ENCODE measurements around the gene CAP1. TPM values are rescaled to one million over a fixed set of nuclear protein-coding genes. Genes with fewer than 3 reads are reported as not detected.

CAP1 gene
- total RNA-seq, 1 donor from 2014 or later, result 441 TPM

DNA sequence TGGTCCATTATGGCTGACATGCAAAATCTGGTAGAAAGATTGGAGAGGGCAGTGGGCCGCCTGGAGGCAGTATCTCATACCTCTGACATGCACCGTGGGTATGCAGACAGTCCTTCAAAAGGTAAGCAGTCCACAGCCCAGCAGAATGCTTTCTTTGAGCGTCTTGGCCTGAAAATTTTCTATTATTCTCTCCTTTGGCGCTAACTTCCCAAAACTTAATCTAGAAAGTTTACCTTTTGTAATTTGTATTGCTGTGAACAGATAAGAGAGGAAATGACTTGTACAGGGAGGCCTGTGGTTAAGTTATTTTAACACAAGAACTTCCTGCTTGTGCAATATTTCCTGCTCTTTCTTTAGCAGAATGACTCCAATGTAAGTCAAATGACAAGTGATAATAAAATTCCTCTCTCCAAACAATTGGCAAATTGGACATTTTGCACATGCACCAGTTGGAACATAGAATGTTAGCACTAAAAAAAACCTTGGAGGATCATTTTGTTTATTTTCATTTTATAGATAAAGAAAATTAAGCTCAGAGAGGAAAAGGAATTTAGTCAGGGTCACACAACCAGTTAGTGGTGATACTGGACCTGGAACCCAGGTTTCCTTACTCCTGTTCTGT lies 18.9 kb downstream of the CAP1 start:
- peak; percentile 31 for DNase-seq (ENCODE audit: low read depth)
- no peak overlapping the region for H3K4me3 ChIP-seq (ENCODE audit: low read depth, low read length)
- TF ChIP-seq, protein P1, sequence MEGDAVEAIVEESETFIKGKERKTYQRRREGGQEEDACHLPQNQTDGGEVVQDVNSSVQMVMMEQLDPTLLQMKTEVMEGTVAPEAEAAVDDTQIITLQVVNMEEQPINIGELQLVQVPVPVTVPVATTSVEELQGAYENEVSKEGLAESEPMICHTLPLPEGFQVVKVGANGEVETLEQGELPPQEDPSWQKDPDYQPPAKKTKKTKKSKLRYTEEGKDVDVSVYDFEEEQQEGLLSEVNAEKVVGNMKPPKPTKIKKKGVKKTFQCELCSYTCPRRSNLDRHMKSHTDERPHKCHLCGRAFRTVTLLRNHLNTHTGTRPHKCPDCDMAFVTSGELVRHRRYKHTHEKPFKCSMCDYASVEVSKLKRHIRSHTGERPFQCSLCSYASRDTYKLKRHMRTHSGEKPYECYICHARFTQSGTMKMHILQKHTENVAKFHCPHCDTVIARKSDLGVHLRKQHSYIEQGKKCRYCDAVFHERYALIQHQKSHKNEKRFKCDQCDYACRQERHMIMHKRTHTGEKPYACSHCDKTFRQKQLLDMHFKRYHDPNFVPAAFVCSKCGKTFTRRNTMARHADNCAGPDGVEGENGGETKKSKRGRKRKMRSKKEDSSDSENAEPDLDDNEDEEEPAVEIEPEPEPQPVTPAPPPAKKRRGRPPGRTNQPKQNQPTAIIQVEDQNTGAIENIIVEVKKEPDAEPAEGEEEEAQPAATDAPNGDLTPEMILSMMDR (IDR thresholded peaks at IDR 0.05; ENCODE audit: insufficient read depth, low read length, poor library complexity, severe bottlenecking), result no peak
- H3K27me3 ChIP-seq (ENCODE audit: control insufficient read depth, insufficient read depth, low read length), result no peaks in the 10 kb centered on the region
- H3K36me3 ChIP-seq (ENCODE audit: control insufficient read depth, insufficient read depth, low read length), result peaks cover 1% of the 10 kb centered on the region

DNA sequence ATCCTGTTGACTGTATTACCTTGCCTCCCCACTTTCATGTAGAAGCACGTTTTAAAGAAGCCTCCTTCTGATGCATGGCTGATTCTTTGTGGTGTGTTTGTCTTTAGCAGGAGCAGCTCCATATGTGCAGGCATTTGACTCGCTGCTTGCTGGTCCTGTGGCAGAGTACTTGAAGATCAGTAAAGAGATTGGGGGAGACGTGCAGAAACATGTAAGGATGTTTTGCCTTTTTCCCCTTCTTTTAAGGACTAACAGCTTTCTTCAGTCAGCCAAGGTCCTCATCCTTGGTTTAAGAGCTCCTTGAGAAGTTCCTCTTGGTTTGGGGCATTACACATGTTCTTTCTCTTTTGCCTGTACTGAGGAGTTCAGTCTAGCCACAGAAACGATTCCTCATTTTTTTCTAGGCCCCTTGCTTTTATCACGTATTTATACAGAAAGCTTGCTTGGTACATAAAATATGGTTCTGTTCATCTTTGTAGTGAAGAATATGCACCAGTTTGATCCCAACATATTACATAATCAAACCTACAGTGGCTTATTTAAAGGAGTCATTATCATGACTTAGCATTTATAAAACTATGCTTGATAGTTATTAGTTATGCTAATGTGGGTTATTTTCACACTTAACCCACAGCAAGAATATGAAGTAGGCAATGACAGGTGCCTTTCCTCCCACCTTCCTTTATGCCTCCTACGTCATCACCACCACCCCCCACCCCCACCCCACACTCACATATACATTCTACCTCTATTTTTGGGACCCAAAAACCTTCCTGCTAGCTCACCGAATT lies 19.6 kb downstream of the CAP1 start:
- no peak for DNase-seq (ENCODE audit: low read depth)
- TF ChIP-seq, protein P1 (IDR thresholded peaks at IDR 0.05; ENCODE audit: insufficient read depth, low read length, poor library complexity, severe bottlenecking), result no peak
- no peak overlapping the region for H3K4me3 ChIP-seq (ENCODE audit: low read depth, low read length)
- H3K27me3 ChIP-seq (ENCODE audit: control insufficient read depth, insufficient read depth, low read length), result no peaks in the 10 kb centered on the region
- peaks cover 1% of the 10 kb centered on the region for H3K36me3 ChIP-seq (ENCODE audit: control insufficient read depth, insufficient read depth, low read length)

DNA sequence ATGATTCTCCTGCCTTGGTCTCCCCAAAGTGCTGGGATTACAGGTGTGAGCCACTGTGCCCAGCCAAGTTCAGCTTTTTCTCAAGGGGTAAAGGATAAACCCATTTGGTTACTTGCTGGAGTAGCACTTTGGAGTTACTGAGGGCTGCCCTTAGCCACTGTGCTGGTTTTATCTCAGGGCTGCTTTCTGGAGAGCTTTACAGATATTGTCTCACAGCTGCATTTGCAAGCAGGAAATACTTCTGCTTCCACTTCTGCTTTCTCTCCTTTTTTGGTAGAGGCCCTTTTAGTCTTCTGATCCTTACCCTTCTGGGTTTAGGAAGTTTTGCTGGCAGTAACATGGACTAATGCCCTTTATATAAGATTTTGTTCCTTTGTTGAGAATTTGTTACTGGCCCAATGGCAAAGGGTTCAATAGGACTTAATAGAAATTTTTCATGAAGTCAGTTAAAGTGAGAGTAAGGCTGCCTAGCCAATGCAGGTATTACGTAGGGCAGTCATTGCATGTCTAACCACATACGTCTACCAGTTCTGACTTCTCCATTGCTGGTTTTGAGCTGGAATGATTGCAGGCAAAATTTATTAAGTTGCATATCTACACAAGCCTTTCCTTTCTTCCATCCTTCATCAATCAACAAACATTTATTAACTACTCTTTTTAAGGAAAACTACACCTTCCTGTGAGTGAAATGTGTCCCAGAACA lies 24.4 kb downstream of the CAP1 start:
- DNase-seq (ENCODE audit: low read depth), result no peak
- TF ChIP-seq, protein P1 (IDR thresholded peaks at IDR 0.05; ENCODE audit: insufficient read depth, low read length, poor library complexity, severe bottlenecking), result no peak
- Histone ChIP-seq H3K36me3 (ENCODE audit: control insufficient read depth, insufficient read depth, low read length) (peaks cover 4% of the 10 kb centered on the region), H3K4me3 (ENCODE audit: low read depth, low read length) (no peak overlapping the region), H3K27me3 (ENCODE audit: control insufficient read depth, insufficient read depth, low read length) (no peaks in the 10 kb centered on the region)

DNA sequence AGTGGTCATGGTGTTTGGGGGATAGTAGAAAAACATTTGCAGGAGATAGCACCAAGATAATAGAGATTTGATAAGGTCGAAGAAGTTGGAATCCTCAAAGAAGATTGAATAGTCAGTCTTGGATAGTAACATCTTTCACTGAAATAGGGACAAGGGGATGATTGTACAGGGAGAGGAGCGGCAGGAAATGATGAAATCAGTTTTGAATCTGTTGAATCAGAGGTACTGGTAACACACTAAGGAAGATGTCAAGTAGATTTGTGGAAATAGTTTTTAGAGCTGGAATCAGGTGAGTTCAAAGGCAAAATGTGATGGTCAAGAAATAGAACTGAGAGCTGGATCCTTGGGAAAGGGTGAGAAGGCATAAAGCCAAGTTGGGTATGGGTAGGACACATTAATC lies 26.5 kb downstream of the CAP1 start:
- TF ChIP-seq, protein P1 (IDR thresholded peaks at IDR 0.05; ENCODE audit: insufficient read depth, low read length, poor library complexity, severe bottlenecking), result no peak
- no peak overlapping the region for H3K4me3 ChIP-seq (ENCODE audit: low read depth, low read length)
- H3K27me3 ChIP-seq (ENCODE audit: control insufficient read depth, insufficient read depth, low read length), result no peaks in the 10 kb centered on the region
- peaks cover 2% of the 10 kb centered on the region for H3K36me3 ChIP-seq (ENCODE audit: control insufficient read depth, insufficient read depth, low read length)
- no peak for DNase-seq (ENCODE audit: low read depth)

DNA sequence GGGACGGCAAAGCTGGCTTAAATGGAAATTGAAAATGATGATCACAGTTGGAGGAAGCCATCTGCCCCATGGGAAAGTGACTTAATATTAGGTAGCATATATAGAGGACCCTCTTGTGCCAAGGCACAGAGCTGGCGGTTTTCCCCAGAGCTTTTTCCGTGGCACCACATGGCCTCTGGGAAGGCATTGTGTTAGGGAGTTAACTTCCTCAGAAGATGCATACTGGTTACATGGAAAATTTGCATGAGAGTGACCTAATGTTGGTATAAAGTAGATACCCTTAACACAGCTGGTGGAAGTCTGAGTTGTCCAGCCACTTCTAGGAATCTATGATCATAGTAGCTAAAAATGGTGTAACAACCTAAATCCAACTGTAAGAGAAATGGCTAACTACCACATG lies 27.3 kb downstream of the CAP1 start:
- Histone ChIP-seq H3K27me3 (ENCODE audit: control insufficient read depth, insufficient read depth, low read length) (no peaks in the 10 kb centered on the region), H3K4me3 (ENCODE audit: low read depth, low read length) (no peak overlapping the region), H3K36me3 (ENCODE audit: control insufficient read depth, insufficient read depth, low read length) (peaks cover 2% of the 10 kb centered on the region)
- no peak for DNase-seq (ENCODE audit: low read depth)
- TF ChIP-seq, protein P1 (IDR thresholded peaks at IDR 0.05; ENCODE audit: insufficient read depth, low read length, poor library complexity, severe bottlenecking), result no peak
